Skin of body (tissue), 2 donors: Measurements from ENCODE around the gene SDK2. TPM values are rescaled to one million over a fixed set of nuclear protein-coding genes. Genes with fewer than 3 reads are reported as not detected.
A peak's percentile ranks its signal among the peaks of the same experiment; 100 is the strongest.

Experiments used
- DNase-seq: peaks from one replicate; lab custom pipeline; 2025; lab: John Stamatoyannopoulos, UW
- total RNA-seq: library from RNA; depleted of rRNA; stranded (reverse); fragments of >200 nt; gene quantifications from one replicate; pipeline ENCODE4 v1.2.3, GENCODE V29; 2014

Gene SDK2
- total RNA-seq, 1 donor from 2014 or later: 1.6 TPM

DNA sequence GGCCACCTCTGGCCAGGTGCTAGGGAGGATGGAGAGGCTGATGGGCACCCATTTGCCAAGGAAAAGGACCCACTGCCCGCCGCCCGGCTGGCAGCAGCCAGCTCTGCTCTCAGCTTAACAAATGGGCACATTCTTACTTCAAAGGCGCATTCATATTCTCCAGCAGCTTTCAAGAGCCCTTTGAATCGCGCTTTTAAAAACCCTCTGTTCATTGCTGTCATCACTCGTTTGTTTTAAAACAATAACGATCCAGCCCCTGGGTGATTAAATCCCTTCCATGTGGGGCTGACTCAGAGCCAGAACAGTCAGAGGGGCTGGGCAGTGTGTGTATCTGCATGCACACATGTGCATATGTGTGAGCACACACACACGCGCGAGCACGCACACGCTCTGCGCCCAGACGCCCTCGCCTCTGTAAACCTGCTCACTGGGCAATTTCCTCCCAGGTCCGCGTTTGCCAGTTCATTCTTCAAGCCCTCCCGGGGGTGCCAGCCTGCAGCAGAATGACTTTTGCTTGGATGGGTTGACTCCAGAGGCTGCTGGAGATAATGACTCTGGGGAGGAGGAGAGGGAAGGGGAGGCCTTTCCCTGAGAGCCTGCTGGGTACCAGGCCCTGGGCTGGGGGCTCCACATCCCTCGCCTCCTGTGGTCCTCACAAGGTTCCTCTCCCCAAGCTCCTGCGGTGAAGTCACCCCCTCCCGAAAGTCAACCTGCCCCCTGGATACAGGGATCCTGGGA is 133.1 kb downstream of the SDK2 start:
- DNase-seq: peak; percentile 9

DNA sequence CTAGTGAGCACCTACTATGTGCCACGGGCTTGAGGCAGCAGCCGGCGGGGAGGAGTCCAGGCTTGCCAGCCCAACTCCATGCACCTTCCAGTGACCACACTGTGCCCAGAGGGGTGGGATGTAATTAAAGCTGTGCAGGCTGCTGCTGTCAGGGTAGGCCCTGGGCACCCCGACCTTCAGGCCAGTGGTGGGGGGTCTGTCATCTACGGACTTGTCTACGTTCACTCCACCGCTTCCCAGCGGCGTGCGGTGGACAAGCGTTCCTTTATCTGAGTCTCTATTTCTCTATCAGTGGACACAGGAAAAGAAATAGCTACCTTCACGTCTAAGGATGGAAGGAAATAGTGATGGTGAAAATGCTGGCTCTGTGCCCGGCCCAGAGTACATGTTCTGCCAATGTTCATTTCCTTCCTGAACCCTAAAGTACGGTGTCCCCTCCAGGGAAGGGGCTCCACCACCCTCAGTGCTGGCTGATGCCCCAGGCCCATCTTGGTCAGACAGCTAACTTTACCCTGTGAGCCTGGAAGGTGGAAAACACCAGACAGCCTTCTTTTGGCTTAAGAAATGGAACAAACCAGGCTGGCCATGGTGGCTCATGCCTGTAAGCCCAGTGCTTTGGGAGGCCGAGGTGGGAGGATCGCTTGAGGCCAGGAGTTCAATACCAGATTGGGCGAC is 135.2 kb downstream of the SDK2 start:
- DNase-seq: no peak

- no peak for DNase-seq
Measured at GRCh38 chr17:73508057-73508930, 136.0 kb downstream of the SDK2 start.

- no peak for DNase-seq
Measured at GRCh38 chr17:73506470-73507435, 137.5 kb downstream of the SDK2 start.

DNA sequence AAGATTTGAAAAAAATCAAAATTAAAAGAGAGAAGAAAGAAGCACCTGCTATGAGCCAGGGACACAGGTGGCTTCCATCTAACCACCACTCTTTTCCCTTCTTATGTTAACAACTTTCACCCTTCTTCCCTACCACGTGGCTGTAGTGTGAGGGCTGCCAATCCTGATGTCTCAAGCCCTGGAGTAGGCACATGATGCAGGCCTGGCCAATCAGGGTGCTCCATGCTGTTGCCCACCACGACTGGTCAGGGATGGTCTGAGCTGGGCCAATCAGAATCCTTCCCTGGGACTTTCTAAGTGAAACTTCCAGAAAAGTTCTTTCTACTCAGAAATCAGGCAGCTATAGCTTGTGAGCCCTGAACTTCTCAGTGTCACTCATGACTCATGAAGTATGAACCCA is 140.7 kb downstream of the SDK2 start:
- no peak for DNase-seq

DNA sequence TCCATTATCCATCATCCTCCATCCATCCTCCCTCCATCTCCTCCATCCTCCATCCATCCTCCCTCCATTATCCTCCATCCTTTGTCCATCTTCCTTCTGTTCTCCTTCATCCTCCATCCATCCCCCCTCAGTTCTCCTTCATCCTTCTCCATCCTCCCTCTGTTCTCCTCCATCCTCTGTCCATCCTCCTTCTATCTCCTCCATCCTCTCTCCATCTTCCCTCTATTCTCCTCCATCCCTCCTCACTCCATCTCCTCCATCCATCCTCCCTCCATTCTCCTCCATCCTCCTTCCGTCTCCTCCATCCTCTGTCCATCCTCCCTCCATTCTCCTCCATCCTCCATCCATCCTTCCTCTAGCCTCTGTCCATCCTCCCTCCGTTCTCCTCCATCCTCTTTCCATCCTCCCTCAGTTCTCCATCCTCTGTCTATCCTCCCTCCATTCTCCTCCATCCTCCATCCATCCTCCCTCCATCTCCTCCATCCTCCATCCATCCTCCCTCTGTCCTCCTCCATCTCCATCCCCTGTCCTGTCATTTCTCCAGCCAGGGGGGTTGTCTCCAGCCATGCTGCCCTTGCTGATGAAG is 143.7 kb downstream of the SDK2 start:
- DNase-seq: no peak

DNA sequence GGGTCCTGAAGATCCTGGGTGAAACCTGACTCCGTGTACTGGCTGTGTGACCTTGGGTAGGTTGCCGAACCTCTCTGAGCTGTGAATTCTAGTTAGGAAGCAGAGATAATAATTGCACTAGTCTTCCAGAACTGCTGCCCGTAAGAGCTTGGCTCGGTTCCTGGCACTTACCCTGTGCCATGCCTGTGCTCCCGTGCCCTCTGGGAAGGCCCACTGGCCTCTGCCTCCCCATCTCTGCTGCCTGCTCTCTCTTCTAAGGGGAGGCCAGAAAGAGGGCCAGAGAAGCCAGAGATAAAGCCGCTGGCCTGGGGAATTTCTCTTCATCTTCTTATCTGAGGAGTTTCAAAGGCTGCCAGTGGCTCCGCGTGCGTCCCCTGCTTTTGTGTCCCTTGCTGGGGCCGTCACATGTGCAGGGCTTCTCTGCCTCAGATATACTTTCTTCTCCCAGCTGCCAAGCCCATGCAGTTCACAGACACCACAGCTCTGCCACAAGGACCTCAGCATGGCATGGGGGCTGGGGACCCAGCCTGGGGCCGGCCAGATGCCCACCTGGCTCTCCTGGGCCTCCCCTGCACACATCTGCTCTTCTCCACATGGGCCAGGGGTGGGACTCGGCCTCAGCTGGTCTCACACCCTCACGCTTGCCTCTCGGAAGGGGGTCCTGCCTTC is 145.2 kb downstream of the SDK2 start:
- no peak for DNase-seq

GRCh38 chr17:73498176-73498575 is 146.1 kb downstream of the SDK2 start:
- DNase-seq: no peak

- DNase-seq: no peak
Measured at GRCh38 chr17:73497721-73498120, 146.5 kb downstream of the SDK2 start.

DNA sequence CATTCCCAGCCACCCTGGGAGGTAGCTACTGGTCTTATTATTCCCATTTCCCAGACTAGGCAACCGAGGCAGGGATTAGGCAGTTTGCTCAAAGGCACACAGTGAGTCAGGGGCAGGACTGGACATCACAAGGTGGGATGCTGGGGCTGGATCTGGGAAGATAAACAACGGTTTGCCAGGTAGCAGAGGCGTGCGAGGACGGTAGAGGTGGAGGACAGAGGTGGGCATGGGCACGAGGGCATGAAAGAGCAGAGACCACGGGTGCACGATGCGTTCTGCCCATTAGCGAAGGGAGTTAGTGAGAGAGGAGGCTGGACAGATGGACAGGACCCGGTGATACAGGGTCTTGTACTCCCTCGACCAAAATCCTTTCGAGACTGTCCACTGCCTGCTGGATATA is 148.0 kb downstream of the SDK2 start:
- no peak for DNase-seq

- no peak for DNase-seq
Measured at GRCh38 chr17:73495641-73496040, 148.6 kb downstream of the SDK2 start.

DNA sequence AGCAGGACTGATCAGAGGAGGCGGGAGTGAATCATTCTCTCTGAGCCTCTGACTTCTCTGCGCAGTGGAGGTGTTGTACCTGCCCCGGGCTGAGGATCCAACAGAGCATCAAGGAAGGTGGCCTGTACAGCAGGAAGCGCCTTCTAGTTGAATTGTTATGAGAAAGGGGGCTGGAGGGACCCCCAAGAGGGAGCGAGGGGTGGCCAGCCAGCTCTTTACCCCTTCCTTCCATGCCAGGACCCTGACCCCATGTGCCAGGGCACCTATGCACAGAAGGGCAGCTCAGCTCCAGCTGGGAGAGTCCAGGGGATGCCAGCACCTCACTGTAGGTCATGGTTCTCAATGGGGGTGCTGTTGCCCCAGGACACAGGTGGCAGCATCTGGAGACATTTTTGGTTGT is 149.3 kb downstream of the SDK2 start:
- DNase-seq: no peak

DNA sequence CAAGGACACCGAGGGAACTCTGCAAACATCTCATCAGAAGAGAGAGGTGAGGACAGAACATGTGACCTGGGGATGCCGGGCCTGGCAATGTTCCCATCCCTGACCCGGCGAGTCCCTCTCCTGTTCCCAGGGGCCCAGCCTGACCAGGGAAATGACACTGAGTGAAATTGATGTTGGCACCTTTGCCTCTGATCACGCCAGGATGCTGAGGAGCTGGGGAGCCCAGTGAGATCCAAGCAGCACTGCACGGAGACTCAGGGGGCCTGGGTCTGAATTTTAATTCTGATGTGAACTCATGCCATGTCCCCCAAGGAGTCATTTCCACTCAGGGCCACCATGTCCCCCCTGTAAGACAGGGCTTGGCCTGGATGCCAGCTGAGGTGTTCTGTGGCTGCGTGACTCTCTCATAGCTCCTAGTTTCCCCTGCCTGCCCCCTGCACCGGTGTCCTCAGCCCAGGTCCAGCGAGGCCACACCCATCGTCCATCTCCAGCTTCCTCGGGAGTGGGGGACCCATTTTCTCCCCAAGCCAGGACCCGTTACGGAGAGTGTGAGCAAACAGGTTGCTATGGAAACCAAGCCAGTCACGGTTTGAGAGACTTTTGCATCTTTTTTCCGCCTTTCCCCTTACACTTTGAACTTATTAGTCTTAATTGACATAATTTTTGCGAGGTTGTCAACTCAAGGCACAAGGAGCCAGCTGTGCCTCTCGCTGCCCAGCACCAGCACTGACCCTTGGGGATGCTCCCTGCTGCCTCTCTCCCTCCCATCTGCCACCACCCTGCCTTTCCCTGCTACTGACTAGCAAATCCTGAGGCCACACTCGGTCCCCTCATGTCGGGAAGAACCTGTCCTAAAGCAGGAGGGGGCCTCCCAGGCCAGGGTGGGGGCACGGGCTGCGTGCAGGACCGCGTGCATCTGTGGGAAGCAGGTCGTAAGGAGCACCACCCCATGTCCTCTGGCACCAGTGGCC is 150.0 kb downstream of the SDK2 start:
- DNase-seq: no peak

GRCh38 chr17:73492821-73493814 is 151.1 kb downstream of the SDK2 start:
- DNase-seq: peak; percentile 46

DNA sequence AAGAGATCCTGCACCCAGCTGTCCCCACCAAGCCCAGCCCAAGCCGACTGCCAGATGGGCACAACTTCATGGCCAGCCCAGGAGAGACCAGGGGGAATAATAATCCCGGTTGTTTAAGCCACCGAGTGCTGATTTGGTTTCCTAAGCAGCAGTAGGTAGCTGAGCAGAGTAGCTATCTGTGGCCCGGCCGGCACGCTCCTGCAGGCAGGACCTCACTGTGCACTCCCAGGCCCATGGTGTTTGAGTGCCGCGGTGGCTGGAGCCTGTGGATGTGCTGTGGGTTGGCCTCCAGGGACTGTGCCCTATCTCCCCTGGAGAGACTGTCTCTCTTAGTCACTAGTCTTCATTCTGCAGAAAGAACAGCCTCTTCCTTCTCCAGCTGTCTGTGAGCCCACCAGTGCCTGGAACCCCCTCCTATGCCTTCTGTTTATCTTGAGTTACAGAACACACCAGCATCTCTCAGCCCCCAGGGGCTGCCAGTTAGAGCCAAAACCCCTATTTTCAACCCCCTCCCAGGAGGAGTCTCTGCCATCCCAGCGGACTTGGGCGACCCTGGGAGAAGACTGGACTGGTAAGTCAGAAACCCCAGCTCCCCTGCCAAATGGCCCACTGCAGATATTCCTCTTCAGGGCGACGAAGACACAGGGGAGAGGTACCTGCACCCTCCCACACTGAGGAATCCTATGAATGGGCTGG is 152.0 kb downstream of the SDK2 start:
- DNase-seq: no peak

- DNase-seq: no peak
Measured at GRCh38 chr17:73491648-73492047, 152.6 kb downstream of the SDK2 start.

- DNase-seq: no peak
Measured at GRCh38 chr17:73490851-73491250, 153.4 kb downstream of the SDK2 start.
